ENCODE results near the gene TMEM232. TPM values are rescaled to one million over a fixed set of nuclear protein-coding genes. Genes with fewer than 3 reads are reported as not detected.

Gene TMEM232
- total RNA-seq, 1 experiment from 2014 or later: 1.3 TPM

GRCh38 chr5:110377943-110378342 lies 348.5 kb downstream of the TMEM232 start:
- CTCF ChIA-PET: no interaction called here
- H3K27me3 Mint-ChIP-seq (ENCODE audit: low read depth): no peaks in the 10 kb centered on the region
- TF ChIP-seq ZNF512 (CRISPR knock-in tag; IDR thresholded peaks at IDR 0.05; ENCODE audit: borderline replicate concordance): no peak
- no peak for TF ChIP-seq NFYB (CRISPR knock-in tag; conservative IDR thresholded peaks at IDR 0.05; ENCODE audit: low read depth)
- no peak for TF ChIP-seq USF1 (CRISPR knock-in tag; IDR thresholded peaks at IDR 0.05)
- no peak for TF ChIP-seq ZNF281 (CRISPR knock-in tag; IDR thresholded peaks at IDR 0.05)
- TF ChIP-seq USF2 (CRISPR knock-in tag; IDR thresholded peaks at IDR 0.05): no peak
- no peak for TF ChIP-seq ZNF263 (CRISPR knock-in tag; IDR thresholded peaks at IDR 0.05; ENCODE audit: low read depth)
- TF ChIP-seq ZNF232 (CRISPR knock-in tag; IDR thresholded peaks at IDR 0.05): no peak
- no peak for TF ChIP-seq ZBTB43 (CRISPR knock-in tag; IDR thresholded peaks at IDR 0.05)
- TF ChIP-seq ZNF138 (CRISPR knock-in tag; conservative IDR thresholded peaks at IDR 0.05): no peak
- TF ChIP-seq NR1H2 (CRISPR knock-in tag; IDR thresholded peaks at IDR 0.05): no peak
- TF ChIP-seq JAZF1 (CRISPR knock-in tag; IDR thresholded peaks at IDR 0.05): no peak
- TF ChIP-seq ESRRA (CRISPR knock-in tag; IDR thresholded peaks at IDR 0.05; ENCODE audit: borderline replicate concordance): no peak
- no peak for TF ChIP-seq ARID4B (CRISPR knock-in tag; IDR thresholded peaks at IDR 0.05; ENCODE audit: borderline replicate concordance)
- no peak for TF ChIP-seq ZNF317 (CRISPR knock-in tag; IDR thresholded peaks at IDR 0.05; ENCODE audit: borderline replicate concordance, low read depth)
- no peak for TF ChIP-seq PRDM15 (CRISPR knock-in tag; IDR thresholded peaks at IDR 0.05)
- no peak for TF ChIP-seq GTF2I (CRISPR knock-in tag; conservative IDR thresholded peaks at IDR 0.05)
- TF ChIP-seq E2F4 (CRISPR knock-in tag; IDR thresholded peaks at IDR 0.05; ENCODE audit: borderline replicate concordance, low read depth): no peak
- no peak for TF ChIP-seq TEAD4 (CRISPR knock-in tag; IDR thresholded peaks at IDR 0.05)
- TF ChIP-seq ELF4 (CRISPR knock-in tag; IDR thresholded peaks at IDR 0.05; ENCODE audit: low read depth): no peak

More at GRCh38 chr5:110377943-110378342, 348.5 kb downstream of the TMEM232 start:
- peak; percentile 85 for ATAC-seq
- DNase-seq (ENCODE audit: low spot score): no peak
- H3K27ac Mint-ChIP-seq: no peak overlapping the region
- H3K9me3 Mint-ChIP-seq: no peaks in the 10 kb centered on the region
- no peak overlapping the region for H3K4me3 Mint-ChIP-seq
- POLR2A ChIA-PET: no interaction called here
- peaks cover 9% of the 10 kb centered on the region for H3K4me1 Mint-ChIP-seq
- H3K36me3 Mint-ChIP-seq: no peaks in the 10 kb centered on the region

Data from WTC11 (cell line).